ENCODE results near the gene ADD3.

ADD3 gene

GRCh38 chr10:110022716-110023504 is 15.1 kb downstream of the ADD3 start:
- H3K27ac ChIP-seq (ENCODE audit: low read length) = no peak overlapping the region
- no peaks in the 10 kb centered on the region for H3K4me1 ChIP-seq (ENCODE audit: control insufficient read depth, insufficient read depth, low read length)

DNA sequence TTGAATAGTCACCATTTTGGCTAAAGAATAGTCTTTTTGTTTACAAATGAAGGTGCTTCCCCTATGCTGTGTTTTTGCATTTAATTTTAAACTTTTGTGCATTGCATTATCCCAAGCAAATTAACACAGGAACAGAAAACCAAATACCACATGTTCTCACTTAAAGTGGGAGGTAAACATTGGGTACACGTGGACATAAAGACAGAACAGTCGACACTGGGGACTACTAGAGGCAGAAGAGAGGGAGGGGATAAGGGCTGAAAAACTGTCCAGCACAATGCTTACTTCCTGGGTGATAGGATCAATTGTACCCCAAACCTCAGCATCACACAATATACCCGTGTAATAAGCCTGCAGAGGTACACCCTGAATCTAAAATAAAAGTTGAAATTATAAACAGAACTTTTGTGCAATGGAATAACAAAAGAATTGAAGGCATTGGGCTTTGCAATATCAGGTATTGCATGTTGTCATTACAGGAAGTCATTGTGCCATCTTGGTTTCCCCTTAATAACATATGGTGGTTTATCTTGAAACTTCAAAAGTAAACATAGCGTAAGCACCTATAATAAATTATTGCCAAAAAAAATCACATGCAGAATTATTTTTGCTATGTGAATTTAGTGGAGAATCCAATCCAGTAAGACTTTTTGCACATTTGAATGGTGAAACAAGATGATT is 16.1 kb downstream of the ADD3 start:
- H3K9ac ChIP-seq (ENCODE audit: low read length in 2 of 2) = no peak overlapping the region
- H3K4me1 ChIP-seq (ENCODE audit: control insufficient read depth, insufficient read depth, low read length) = no peaks in the 10 kb centered on the region
- H3K4me3 ChIP-seq (ENCODE audit: low read length in 2 of 2) = no peak overlapping the region
- no peak overlapping the region for H3K27ac ChIP-seq (ENCODE audit: low read length)
- no peaks in the 10 kb centered on the region for H3K36me3 ChIP-seq (ENCODE audit: control insufficient read depth in 2 of 2, insufficient read depth in 2 of 2, low read length in 2 of 2)
- H3K27me3 ChIP-seq (ENCODE audit: control insufficient read depth in 1 of 2, insufficient read depth in 2 of 2, low read length in 2 of 2) = no peaks in the 10 kb centered on the region
- no peaks in the 10 kb centered on the region for H3K9me3 ChIP-seq (ENCODE audit: control insufficient read depth in 2 of 2, low read length in 2 of 2)

More at GRCh38 chr10:110022716-110023504, 15.1 kb downstream of the ADD3 start:
- H3K9me3 ChIP-seq (ENCODE audit: control insufficient read depth in 2 of 2, low read length in 2 of 2) = no peaks in the 10 kb centered on the region
- no peaks in the 10 kb centered on the region for H3K27me3 ChIP-seq (ENCODE audit: control insufficient read depth in 1 of 2, insufficient read depth in 2 of 2, low read length in 2 of 2)
- no peak overlapping the region for H3K9ac ChIP-seq (ENCODE audit: low read length in 2 of 2)
- no peak overlapping the region for H3K4me3 ChIP-seq (ENCODE audit: low read length in 2 of 2)
- no peaks in the 10 kb centered on the region for H3K36me3 ChIP-seq (ENCODE audit: control insufficient read depth in 2 of 2, insufficient read depth in 2 of 2, low read length in 2 of 2)

GRCh38 chr10:110029450-110029849 is 21.7 kb downstream of the ADD3 start:
- Histone ChIP-seq H3K4me3 (ENCODE audit: low read length in 2 of 2) (no peak overlapping the region), H3K36me3 (ENCODE audit: control insufficient read depth in 2 of 2, insufficient read depth in 2 of 2, low read length in 2 of 2) (no peaks in the 10 kb centered on the region), H3K9ac (ENCODE audit: low read length in 2 of 2) (no peak overlapping the region), H3K9me3 (ENCODE audit: control insufficient read depth in 2 of 2, low read length in 2 of 2) (no peaks in the 10 kb centered on the region), H3K27me3 (ENCODE audit: control insufficient read depth in 1 of 2, insufficient read depth in 2 of 2, low read length in 2 of 2) (no peaks in the 10 kb centered on the region), H3K27ac (ENCODE audit: low read length) (no peak overlapping the region), H3K4me1 (ENCODE audit: control insufficient read depth, insufficient read depth, low read length) (peaks cover 8% of the 10 kb centered on the region)

DNA sequence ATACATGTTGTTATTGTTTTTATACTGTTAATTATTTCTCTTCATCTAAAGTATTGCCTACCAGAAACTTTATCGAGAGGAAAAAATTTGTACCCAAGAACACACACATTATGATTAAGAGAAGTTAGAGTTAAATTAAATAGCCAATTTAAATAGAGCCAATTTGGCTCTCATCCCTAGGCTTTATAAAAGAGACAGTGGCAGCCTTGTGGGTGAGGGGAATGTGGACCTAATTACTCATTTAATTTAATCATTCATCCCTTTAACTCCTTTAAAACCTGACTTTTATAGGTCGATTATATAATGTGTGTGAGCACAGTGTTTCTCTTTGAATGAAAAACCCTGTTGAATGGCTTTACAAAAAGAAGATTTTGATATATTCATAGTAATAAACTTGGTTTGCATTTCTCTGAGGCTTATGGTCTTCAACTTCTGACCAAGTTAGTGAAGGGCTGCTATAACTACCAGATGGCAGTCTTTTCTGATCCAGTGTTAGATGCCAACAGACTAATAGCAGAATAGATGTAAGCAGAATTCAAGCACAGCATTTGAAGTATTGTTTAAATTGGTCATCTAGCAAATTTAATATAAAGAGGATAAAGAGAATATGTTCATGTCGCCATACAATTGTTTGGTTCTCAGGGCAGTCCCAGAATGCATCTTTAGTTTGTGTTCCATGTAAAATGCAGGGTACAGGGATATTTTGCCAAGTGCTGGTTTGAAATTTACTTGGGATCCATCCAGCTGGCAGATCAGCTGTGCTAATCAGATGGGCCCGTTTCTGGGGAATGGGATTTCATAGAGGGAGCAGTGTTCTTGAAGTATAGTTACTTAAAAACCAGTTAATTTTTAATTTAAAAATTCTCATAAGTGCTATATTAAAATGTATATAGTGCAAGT is 25.3 kb downstream of the ADD3 start:
- H3K9me3 ChIP-seq (ENCODE audit: control insufficient read depth in 2 of 2, low read length in 2 of 2) = no peaks in the 10 kb centered on the region
- H3K27ac ChIP-seq (ENCODE audit: low read length) = no peak overlapping the region
- peaks cover 8% of the 10 kb centered on the region for H3K4me1 ChIP-seq (ENCODE audit: control insufficient read depth, insufficient read depth, low read length)
- H3K4me3 ChIP-seq (ENCODE audit: low read length in 2 of 2) = peak overlapping the region in 1 of 2 donors; percentile 15
- no peaks in the 10 kb centered on the region for H3K36me3 ChIP-seq (ENCODE audit: control insufficient read depth in 2 of 2, insufficient read depth in 2 of 2, low read length in 2 of 2)
- H3K27me3 ChIP-seq (ENCODE audit: control insufficient read depth in 1 of 2, insufficient read depth in 2 of 2, low read length in 2 of 2) = no peaks in the 10 kb centered on the region
- H3K9ac ChIP-seq (ENCODE audit: low read length in 2 of 2) = no peak overlapping the region

GRCh38 chr10:110033701-110034235 is 26.0 kb downstream of the ADD3 start:
- H3K27ac ChIP-seq (ENCODE audit: low read length) = no peak overlapping the region
- no peaks in the 10 kb centered on the region for H3K9me3 ChIP-seq (ENCODE audit: control insufficient read depth in 2 of 2, low read length in 2 of 2)
- H3K4me1 ChIP-seq (ENCODE audit: control insufficient read depth, insufficient read depth, low read length) = peaks cover 8% of the 10 kb centered on the region
- no peaks in the 10 kb centered on the region for H3K27me3 ChIP-seq (ENCODE audit: control insufficient read depth in 1 of 2, insufficient read depth in 2 of 2, low read length in 2 of 2)
- no peak overlapping the region for H3K4me3 ChIP-seq (ENCODE audit: low read length in 2 of 2)
- no peak overlapping the region for H3K9ac ChIP-seq (ENCODE audit: low read length in 2 of 2)
- H3K36me3 ChIP-seq (ENCODE audit: control insufficient read depth in 2 of 2, insufficient read depth in 2 of 2, low read length in 2 of 2) = no peaks in the 10 kb centered on the region

DNA sequence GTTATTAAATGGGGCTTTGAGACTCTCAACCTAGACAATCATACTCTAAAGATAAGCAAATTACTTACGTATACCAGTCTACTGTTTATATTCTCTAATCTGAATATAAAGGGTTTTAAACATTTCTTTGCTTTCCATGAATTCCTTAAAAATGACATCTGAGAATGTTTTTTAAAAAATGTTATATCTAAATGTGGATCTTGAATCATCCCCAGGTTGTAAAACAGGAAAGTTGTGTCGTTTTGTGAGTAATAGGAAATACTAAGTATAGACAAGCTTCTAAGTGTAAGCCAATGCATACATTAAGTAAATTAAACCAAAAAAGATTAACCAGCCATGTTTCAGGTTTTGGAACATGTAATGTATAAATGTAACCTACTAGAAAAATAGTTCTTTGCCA is 26.8 kb downstream of the ADD3 start:
- no peak overlapping the region for H3K27ac ChIP-seq (ENCODE audit: low read length)

GRCh38 chr10:110035070-110035921 is 27.5 kb downstream of the ADD3 start:
- Histone ChIP-seq H3K4me1 (ENCODE audit: control insufficient read depth, insufficient read depth, low read length) (peaks cover 8% of the 10 kb centered on the region), H3K4me3 (ENCODE audit: low read length in 2 of 2) (no peak overlapping the region), H3K27me3 (ENCODE audit: control insufficient read depth in 1 of 2, insufficient read depth in 2 of 2, low read length in 2 of 2) (no peaks in the 10 kb centered on the region), H3K27ac (ENCODE audit: low read length) (no peak overlapping the region), H3K9me3 (ENCODE audit: control insufficient read depth in 2 of 2, low read length in 2 of 2) (no peaks in the 10 kb centered on the region), H3K36me3 (ENCODE audit: control insufficient read depth in 2 of 2, insufficient read depth in 2 of 2, low read length in 2 of 2) (no peaks in the 10 kb centered on the region), H3K9ac (ENCODE audit: low read length in 2 of 2) (no peak overlapping the region)

More for the DNA sequence above, 26.8 kb downstream of the ADD3 start:
- no peak overlapping the region for H3K9ac ChIP-seq (ENCODE audit: low read length in 2 of 2)
- H3K4me3 ChIP-seq (ENCODE audit: low read length in 2 of 2) = no peak overlapping the region
- peaks cover 8% of the 10 kb centered on the region for H3K4me1 ChIP-seq (ENCODE audit: control insufficient read depth, insufficient read depth, low read length)
- H3K9me3 ChIP-seq (ENCODE audit: control insufficient read depth in 2 of 2, low read length in 2 of 2) = no peaks in the 10 kb centered on the region
- H3K36me3 ChIP-seq (ENCODE audit: control insufficient read depth in 2 of 2, insufficient read depth in 2 of 2, low read length in 2 of 2) = no peaks in the 10 kb centered on the region
- H3K27me3 ChIP-seq (ENCODE audit: control insufficient read depth in 1 of 2, insufficient read depth in 2 of 2, low read length in 2 of 2) = no peaks in the 10 kb centered on the region

- Histone ChIP-seq H3K9me3 (ENCODE audit: control insufficient read depth in 2 of 2, low read length in 2 of 2) (no peaks in the 10 kb centered on the region), H3K4me1 (ENCODE audit: control insufficient read depth, insufficient read depth, low read length) (peaks cover 8% of the 10 kb centered on the region), H3K27me3 (ENCODE audit: control insufficient read depth in 1 of 2, insufficient read depth in 2 of 2, low read length in 2 of 2) (no peaks in the 10 kb centered on the region), H3K4me3 (ENCODE audit: low read length in 2 of 2) (no peak overlapping the region), H3K36me3 (ENCODE audit: control insufficient read depth in 2 of 2, insufficient read depth in 2 of 2, low read length in 2 of 2) (no peaks in the 10 kb centered on the region), H3K27ac (ENCODE audit: low read length) (no peak overlapping the region), H3K9ac (ENCODE audit: low read length in 2 of 2) (no peak overlapping the region)
Observed at GRCh38 chr10:110036640-110037039, 28.9 kb downstream of the ADD3 start.

DNA sequence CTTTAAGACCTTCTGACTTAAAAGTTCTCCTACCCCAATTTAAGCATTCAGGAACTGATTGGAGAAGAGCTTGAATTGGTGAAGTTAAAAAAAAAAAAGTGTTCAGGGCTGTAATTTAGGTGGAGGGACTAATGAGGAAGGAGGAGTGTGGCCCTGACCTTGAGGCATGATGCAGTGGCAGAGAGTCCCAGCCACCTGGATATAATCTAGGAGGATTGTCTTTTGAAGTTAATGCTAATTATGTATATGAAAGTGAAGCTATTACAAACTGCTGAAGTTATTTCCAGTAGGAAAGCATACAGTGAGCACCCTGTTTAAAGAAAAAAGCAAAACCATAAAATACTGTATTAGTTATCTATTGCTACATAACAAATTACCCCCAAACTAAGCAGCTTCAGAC is 31.5 kb downstream of the ADD3 start:
- no peaks in the 10 kb centered on the region for H3K27me3 ChIP-seq (ENCODE audit: control insufficient read depth in 1 of 2, insufficient read depth in 2 of 2, low read length in 2 of 2)
- H3K27ac ChIP-seq (ENCODE audit: low read length) = no peak overlapping the region
- no peak overlapping the region for H3K4me3 ChIP-seq (ENCODE audit: low read length in 2 of 2)
- H3K9ac ChIP-seq (ENCODE audit: low read length in 2 of 2) = no peak overlapping the region
- no peaks in the 10 kb centered on the region for H3K4me1 ChIP-seq (ENCODE audit: control insufficient read depth, insufficient read depth, low read length)
- no peaks in the 10 kb centered on the region for H3K36me3 ChIP-seq (ENCODE audit: control insufficient read depth in 2 of 2, insufficient read depth in 2 of 2, low read length in 2 of 2)
- no peaks in the 10 kb centered on the region for H3K9me3 ChIP-seq (ENCODE audit: control insufficient read depth in 2 of 2, low read length in 2 of 2)

- no peaks in the 10 kb centered on the region for H3K27me3 ChIP-seq (ENCODE audit: control insufficient read depth in 1 of 2, insufficient read depth in 2 of 2, low read length in 2 of 2)
Observed at GRCh38 chr10:110040108-110040507, 32.3 kb downstream of the ADD3 start.

More at GRCh38 chr10:110040108-110040507, 32.3 kb downstream of the ADD3 start:
- no peak overlapping the region for H3K9ac ChIP-seq (ENCODE audit: low read length in 2 of 2)
- H3K27ac ChIP-seq (ENCODE audit: low read length) = no peak overlapping the region
- no peaks in the 10 kb centered on the region for H3K4me1 ChIP-seq (ENCODE audit: control insufficient read depth, insufficient read depth, low read length)
- no peaks in the 10 kb centered on the region for H3K36me3 ChIP-seq (ENCODE audit: control insufficient read depth in 2 of 2, insufficient read depth in 2 of 2, low read length in 2 of 2)
- H3K4me3 ChIP-seq (ENCODE audit: low read length in 2 of 2) = no peak overlapping the region
- no peaks in the 10 kb centered on the region for H3K9me3 ChIP-seq (ENCODE audit: control insufficient read depth in 2 of 2, low read length in 2 of 2)

All from stomach smooth muscle (tissue), 2 donors.